GM23248 (cell line): ENCODE data around the gene UBXN6.

Experiments used
- EZH2 ChIP-seq: fragments of 200-600 bp; sonication (generic); IDR thresholded peaks from 2 replicates; pipeline ENCODE4 v1.6.1; 2018; ENCODE audit warnings: antibody characterized with exemption, mild to moderate bottlenecking; ENCODE audit not compliant: insufficient read depth, poor library complexity, severe bottlenecking
- EZH2phosphoT487 ChIP-seq: fragments of 200-600 bp; sonication (generic); IDR thresholded peaks from 2 replicates; pipeline ENCODE4 v1.6.1; 2018; ENCODE audit warnings: antibody characterized with exemption, moderate library complexity, mild to moderate bottlenecking, low read depth; ENCODE audit not compliant: insufficient read depth

DNA sequence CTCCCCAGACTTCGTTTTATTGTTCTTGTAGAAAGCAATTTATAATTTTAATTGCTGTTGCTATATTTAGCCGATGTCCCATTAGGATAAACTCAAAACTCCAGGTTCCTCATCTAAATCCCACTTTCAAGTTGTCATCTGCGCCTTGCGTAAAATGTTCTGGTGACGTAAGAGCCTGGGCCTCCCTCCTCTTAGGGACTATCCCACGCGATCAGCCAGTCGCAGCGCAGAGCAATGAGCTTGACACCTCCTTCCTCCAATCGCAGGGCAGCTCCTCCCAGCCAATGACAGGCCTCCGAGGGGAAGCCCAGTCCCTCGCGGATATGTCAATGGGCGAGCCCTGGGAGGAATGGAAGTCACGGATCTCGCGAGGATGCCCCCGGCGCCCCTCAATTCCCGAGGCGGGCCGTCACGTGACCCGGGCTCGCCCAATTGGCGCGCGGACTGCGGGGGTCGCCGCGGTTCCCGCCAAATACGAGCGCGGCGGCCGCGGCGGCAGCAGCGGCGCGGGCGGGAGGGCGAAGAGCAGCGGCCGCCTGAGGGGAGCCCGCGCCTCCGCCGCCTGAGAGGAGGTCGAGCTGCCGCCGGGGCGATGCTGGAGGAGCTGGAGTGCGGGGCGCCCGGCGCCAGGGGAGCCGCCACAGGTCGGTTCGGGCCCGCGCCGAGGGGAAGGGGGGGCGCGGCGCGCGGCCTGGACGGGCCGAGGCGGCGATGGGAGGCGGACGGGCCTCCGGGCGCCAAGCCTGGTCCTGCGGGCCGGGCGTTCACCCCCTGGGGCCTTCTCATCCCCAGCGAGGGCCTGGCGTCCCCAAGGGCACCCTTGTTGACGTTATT is 55.2 kb downstream of the UBXN6 start, which contains the start of gene CHAF1A:
- no peak for TF ChIP-seq EZH2
- TF ChIP-seq EZH2phosphoT487: no peak
